ENCODE data around the gene PLCB4. TPM values are rescaled to one million over a fixed set of nuclear protein-coding genes. Genes with fewer than 3 reads are reported as not detected.
"Not testable (repeated sequence)": the region's sequence is repeated elsewhere in the genome, so short reads cannot be mapped to it uniquely, and the experiment has no call there.

PLCB4 gene
- total RNA-seq, 1 donor: 3.5 TPM

GRCh38 chr20:9374480-9374879 lies 305.6 kb downstream of the PLCB4 start:
- TF ChIP-seq, protein P1, sequence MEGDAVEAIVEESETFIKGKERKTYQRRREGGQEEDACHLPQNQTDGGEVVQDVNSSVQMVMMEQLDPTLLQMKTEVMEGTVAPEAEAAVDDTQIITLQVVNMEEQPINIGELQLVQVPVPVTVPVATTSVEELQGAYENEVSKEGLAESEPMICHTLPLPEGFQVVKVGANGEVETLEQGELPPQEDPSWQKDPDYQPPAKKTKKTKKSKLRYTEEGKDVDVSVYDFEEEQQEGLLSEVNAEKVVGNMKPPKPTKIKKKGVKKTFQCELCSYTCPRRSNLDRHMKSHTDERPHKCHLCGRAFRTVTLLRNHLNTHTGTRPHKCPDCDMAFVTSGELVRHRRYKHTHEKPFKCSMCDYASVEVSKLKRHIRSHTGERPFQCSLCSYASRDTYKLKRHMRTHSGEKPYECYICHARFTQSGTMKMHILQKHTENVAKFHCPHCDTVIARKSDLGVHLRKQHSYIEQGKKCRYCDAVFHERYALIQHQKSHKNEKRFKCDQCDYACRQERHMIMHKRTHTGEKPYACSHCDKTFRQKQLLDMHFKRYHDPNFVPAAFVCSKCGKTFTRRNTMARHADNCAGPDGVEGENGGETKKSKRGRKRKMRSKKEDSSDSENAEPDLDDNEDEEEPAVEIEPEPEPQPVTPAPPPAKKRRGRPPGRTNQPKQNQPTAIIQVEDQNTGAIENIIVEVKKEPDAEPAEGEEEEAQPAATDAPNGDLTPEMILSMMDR (IDR thresholded peaks at IDR 0.05; ENCODE audit: insufficient read depth, low read depth, low read length): no peak
- H3K4me3 ChIP-seq (ENCODE audit: low read depth, low read length): no peak overlapping the region
- DNase-seq (ENCODE audit: low read depth): peak; percentile 47

- H3K4me3 ChIP-seq (ENCODE audit: low read depth, low read length): no peak overlapping the region
- TF ChIP-seq, protein P1 (IDR thresholded peaks at IDR 0.05; ENCODE audit: insufficient read depth, low read depth, low read length): no peak
- peak; percentile 22 for DNase-seq (ENCODE audit: low read depth)
Measured at GRCh38 chr20:9375221-9375681, 306.4 kb downstream of the PLCB4 start.

DNA sequence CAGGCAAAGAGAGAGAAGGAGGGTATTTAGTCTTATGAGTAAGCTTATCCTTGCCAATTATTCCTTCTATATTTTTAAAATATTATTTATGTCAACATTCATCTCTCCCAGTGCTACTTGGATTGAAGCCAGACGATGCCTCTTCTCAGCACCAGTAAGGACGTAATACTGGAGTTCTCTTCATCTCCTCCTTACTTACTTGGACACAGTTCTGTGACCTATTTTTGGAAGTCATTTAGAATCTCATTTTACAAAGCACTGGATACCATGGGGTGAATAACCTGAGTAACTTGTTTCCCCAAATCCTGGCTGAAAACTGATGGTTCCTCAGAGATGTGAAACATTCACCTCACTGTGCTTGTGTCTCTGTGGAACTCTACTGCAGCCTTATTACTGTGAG lies 308.1 kb downstream of the PLCB4 start:
- TF ChIP-seq, protein P1 (IDR thresholded peaks at IDR 0.05; ENCODE audit: insufficient read depth, low read depth, low read length): no peak
- no peak for DNase-seq (ENCODE audit: low read depth)

DNA sequence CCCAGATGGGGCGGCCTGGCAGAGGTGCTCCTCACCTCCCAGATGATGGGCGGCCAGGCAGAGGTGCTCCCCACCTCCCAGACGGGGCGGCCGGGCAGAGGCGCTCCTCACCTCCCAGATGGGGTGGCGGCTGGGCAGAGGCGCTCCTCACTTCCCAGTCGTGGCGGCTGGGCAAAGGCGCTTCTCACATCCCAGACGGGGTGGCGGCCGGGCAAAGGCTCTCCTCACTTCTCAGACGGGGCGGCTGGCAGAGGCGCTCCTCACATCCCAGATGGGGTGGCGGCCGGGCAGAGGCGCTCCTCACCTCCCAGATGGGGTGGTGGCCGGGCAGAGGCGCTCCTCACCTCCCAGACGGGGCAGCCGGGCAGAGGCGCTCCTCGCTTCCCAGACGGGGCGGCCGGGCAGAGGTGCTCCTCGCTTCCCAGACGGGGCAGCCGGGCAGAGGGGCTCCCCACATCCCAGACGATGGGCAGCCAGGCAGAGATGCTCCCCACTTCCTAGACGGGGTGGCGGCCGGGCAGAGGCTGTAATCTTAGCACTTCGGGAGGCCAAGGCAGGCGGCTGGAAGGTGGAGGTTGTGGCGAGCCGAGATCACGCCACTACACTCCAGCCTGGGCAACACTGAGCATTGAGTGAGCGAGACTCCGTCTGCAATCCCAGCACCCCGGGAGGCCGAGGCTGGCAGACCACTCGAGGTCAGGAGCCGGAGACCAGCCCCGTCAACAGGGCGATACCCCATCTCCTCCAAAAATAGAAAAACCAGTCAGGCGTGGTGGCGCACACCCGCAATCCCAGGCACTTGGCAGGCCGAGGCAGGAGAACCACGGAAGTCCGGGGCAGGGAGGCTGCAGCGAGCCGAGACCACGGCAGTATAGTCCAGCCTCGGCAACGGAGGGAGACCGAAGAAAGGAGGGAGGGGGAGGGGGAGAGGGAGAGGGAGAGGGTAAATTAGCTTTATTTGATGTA lies 316.7 kb downstream of the PLCB4 start:
- not testable (repeated sequence) for H3K4me3 ChIP-seq (ENCODE audit: low read depth, low read length); DNase-seq (ENCODE audit: low read depth)

More for the DNA sequence above, 308.1 kb downstream of the PLCB4 start:
- H3K4me3 ChIP-seq (ENCODE audit: low read depth, low read length): no peak overlapping the region

- no peak overlapping the region for H3K4me3 ChIP-seq (ENCODE audit: low read depth, low read length)
- TF ChIP-seq, protein P1 (IDR thresholded peaks at IDR 0.05; ENCODE audit: insufficient read depth, low read depth, low read length): no peak
- no peak for DNase-seq (ENCODE audit: low read depth)
Measured at GRCh38 chr20:9388160-9388812, 319.4 kb downstream of the PLCB4 start.

GRCh38 chr20:9388813-9389161 lies 319.9 kb downstream of the PLCB4 start:
- H3K4me3 ChIP-seq (ENCODE audit: low read depth, low read length): no peak overlapping the region
- no peak for DNase-seq (ENCODE audit: low read depth)

More at GRCh38 chr20:9388813-9389161, 319.9 kb downstream of the PLCB4 start:
- TF ChIP-seq, protein P1 (IDR thresholded peaks at IDR 0.05; ENCODE audit: insufficient read depth, low read depth, low read length): no peak

Data from fibroblast of villous mesenchyme (primary cell).